SK-N-MC (cell line): ENCODE measurements around the gene PHKB.
"Not testable (repeated sequence)": the region's sequence is repeated elsewhere in the genome, so short reads cannot be mapped to it uniquely, and the experiment has no call there.

Source experiments
- EZH2 ChIP-seq: fragments of 200-600 bp; sonication (generic); IDR thresholded peaks from one replicate; pipeline ENCODE4 v1.6.1; 2017; ENCODE audit warnings: antibody characterized with exemption
- FOXP2 ChIP-seq: optimal IDR thresholded peaks from 2 replicates; pipeline ENCODE3; 2011; ENCODE audit warnings: mild to moderate bottlenecking, moderate library complexity; ENCODE audit not compliant: insufficient read depth; ENCODE audit errors: extremely low read length, control extremely low read depth
- POLR2AphosphoS5 ChIP-seq: IDR thresholded peaks from 2 replicates; pipeline ENCODE4 v1.6.1; 2012; ENCODE audit warnings: mild to moderate bottlenecking, low read depth, low read length, borderline replicate concordance

- not testable (repeated sequence) for TF ChIP-seq EZH2, POLR2AphosphoS5, FOXP2
These were observed 7.0 kb downstream of the PHKB start for GRCh38 chr16:47468070-47468689.
